Raji (cell line): Measurements from ENCODE around the gene MAP4K1.

Experiments used
- POLR2A ChIP-seq: IDR thresholded peaks from 2 replicates; pipeline ENCODE4 v1.6.1; 2011; ENCODE audit warnings: low read depth, low read length, control low read depth; ENCODE audit not compliant: insufficient read depth

MAP4K1 gene

GRCh38 chr19:38642176-38642575 is 24.4 kb upstream of the MAP4K1 start:
- TF ChIP-seq POLR2A = no peak

DNA sequence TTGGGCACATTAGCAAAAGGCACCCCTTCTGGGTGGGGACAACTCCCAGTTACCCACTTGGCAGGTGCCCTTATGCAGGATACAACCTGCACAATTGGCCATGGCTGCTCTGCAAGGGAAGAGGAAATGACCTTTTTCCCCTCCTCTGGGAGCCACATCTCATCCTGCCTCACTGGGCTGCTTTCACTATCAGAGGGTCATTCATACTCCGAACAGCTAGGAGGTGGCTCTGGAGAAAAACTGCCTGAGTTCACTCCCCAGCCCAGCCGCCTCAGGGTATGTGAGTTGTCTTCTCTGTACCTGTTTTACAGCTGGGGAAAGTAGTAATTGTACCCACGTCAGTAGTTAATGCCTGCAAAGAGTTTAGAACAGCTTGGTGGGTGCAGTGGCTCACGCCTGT is 22.6 kb upstream of the MAP4K1 start:
- TF ChIP-seq POLR2A = no peak

GRCh38 chr19:38639679-38640078 is 21.9 kb upstream of the MAP4K1 start:
- TF ChIP-seq POLR2A = 0 out of 2 replicates have a peak, but pooled peaks have one; percentile 10

- TF ChIP-seq POLR2A = no peak
These were observed 20.7 kb upstream of the MAP4K1 start for GRCh38 chr19:38638461-38638860.

DNA sequence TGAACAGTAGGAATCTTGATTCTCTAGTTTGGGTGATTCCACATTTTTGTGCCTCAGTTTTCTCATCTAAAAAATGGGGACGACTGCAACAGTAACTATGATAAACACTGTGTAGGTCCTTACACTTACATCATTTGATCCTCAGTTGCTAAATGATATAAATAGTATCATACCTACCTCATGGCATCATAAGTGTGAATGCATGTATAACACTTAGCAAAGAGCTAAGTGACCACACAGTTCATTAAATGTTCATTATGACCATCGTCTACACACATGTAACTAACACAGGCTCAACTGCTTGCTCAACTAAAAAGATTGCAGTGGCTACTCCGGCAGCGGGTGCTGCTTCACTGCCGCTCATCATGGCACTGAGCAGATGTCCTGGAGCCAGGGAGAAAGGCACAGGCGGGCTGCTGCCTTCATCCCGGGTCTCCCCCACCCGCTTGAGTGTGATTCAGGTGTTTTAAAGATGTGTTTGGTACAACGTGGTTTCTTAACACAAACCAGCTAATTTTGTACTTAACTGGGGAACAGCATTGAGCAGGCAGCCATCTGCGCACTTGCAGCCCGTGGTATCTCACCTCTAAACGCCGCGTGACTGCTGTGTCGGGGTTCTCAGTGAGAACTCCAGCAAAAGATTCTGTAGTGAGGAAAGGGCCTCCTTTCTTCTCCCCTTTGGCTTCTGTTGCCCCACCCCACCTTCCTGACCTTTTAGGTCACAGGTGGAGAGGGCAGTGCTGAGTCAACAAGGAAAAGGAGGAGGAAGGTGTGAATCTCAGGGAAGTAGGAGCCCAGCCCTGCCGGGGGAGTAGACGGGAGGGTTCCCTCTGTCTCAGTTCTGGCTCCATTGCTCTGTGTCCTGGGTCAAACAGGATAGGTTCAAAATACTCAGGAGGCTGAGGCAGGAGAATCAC is 18.0 kb upstream of the MAP4K1 start:
- TF ChIP-seq POLR2A = no peak

DNA sequence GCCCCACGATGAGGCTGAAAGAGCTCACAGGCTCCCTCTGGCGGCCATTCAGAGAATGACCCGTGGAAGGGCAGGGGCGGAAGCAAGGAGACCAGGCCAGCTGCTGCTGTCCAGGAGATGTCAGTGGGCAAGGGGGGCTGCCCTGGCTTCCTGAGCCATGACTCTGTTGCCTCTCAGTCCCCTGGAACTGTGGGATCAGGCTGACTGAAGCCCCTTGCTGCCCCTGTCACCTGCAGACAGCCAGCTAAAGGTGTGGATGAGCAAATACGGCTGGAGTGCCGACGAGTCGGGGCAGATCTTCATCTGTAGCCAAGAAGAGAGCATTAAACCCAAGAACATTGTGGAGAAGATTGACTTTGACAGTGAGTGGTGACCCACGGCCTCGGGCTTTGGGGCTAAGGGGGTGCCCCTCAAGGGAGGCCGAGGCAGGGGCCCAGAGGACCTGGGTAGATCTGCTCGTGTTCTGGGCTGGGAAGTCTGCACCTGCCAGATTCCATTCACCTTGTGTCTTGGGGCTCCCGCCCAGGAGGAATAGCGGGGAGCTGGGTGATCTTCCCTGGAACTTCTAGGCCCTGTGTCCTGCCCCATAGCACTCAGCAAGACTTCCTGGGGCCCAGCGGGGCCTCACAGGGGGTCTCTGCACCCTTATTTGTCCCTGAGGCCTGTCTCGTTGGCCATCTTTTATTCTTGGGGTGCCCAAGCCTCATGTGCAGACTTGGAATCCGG is 17.2 kb upstream of the MAP4K1 start:
- TF ChIP-seq POLR2A = no peak

- TF ChIP-seq POLR2A = no peak
These were observed 14.9 kb upstream of the MAP4K1 start for GRCh38 chr19:38632476-38633213.

DNA sequence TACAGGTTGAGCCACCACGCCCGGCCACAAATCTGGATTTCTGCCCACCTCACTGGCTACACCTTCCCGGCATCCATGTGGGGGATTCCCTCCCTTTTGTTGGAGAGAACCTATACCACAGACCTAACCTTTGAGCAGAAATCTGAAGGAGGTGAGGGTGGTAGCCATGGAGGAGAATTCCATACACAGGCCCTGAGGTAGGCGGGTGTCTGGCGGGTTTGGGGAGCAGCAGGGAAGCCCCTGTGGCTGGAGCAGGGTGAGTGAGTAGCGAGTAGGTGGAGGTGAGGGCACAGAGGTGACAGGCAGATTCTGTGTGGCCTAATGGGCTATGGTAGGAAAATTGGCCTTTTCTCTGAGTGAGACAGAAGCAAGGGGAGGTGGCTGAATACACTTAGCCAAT is 11.8 kb upstream of the MAP4K1 start:
- TF ChIP-seq POLR2A = no peak

DNA sequence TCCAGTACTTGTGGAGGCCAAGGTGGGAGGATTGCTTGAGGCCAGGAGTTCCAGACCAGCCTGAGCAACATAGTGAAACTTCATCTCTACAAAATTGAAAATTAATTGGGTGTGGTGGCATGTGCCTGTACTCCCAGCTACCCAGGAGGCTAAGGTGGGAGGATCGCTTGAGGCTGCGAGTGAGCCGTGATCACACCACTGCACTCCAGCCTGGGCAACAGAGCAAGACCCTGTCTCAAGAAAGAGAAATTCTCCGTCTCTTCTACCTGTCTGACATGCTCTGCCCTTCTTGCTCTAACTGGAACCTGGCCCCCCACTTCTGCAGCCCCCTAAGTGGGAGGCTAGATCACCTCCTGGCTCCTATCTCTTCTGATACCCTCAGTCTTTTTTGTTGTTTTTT is 8.6 kb upstream of the MAP4K1 start:
- no peak for TF ChIP-seq POLR2A

DNA sequence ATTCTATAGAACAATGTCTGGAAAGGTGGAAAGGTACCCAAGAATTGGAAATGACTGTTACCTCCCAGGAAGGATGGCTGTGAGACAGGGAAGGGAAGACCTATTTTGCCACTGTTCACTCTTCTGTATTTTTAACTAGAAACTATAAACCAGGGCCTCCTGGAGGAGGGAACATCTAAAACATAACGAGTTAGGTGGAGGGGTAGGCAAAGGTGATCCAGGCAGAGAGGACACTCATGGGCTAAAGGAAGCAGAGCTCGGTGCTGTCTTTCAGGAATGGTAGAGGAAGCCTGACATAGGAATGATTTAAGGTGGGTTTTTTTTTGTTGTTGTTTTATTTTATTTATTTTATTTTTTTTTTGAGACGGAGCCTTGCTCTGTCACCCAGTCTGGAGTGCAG is 7.1 kb upstream of the MAP4K1 start:
- no peak for TF ChIP-seq POLR2A

- TF ChIP-seq POLR2A = no peak
These were observed 1.8 kb upstream of the MAP4K1 start for GRCh38 chr19:38619361-38620174.

GRCh38 chr19:38618590-38619360 is 1.0 kb upstream of the MAP4K1 start, which contains the start of gene EIF3K:
TSS of gene EIF3K (plus strand) at chr19:38619188. CDS start at chr19:38619269, 81 bp downstream.
- TF ChIP-seq POLR2A = peak; percentile 93; the same call in 1 of the 2 replicates

GRCh38 chr19:38617283-38617763 is 430 bp downstream of the MAP4K1 start:
- TF ChIP-seq POLR2A = no peak

GRCh38 chr19:38616265-38616664 is 1.5 kb downstream of the MAP4K1 start:
- TF ChIP-seq POLR2A = no peak
